BLaER1 (cell line): ENCODE measurements around the gene CCDC171.

Experiments used
- H3K27ac ChIP-seq: shearing (Covaris generic); formaldehyde crosslinking; 2 replicates; pipeline ENCODE4 v1.8.1; 2022
- H3K27me3 ChIP-seq: shearing (Covaris generic); formaldehyde crosslinking; 2 replicates; pipeline ENCODE4 v1.8.1; 2022
- H3K36me3 ChIP-seq: shearing (Covaris generic); formaldehyde crosslinking; 2 replicates; pipeline ENCODE4 v1.8.1; 2022
- H3K4me1 ChIP-seq: shearing (Covaris generic); formaldehyde crosslinking; 2 replicates; pipeline ENCODE4 v1.8.1; 2022
- H3K4me2 ChIP-seq: shearing (Covaris generic); formaldehyde crosslinking; 2 replicates; pipeline ENCODE4 v1.8.1; 2022
- H3K4me3 ChIP-seq: shearing (Covaris generic); formaldehyde crosslinking; 2 replicates; pipeline ENCODE4 v1.8.1; 2022
- H3K9ac ChIP-seq: shearing (Covaris generic); formaldehyde crosslinking; 2 replicates; pipeline ENCODE4 v1.8.1; 2022
- H3K9me3 ChIP-seq: shearing (Covaris generic); formaldehyde crosslinking; 2 replicates; pipeline ENCODE4 v1.8.1; 2022
- H4K20me1 ChIP-seq: shearing (Covaris generic); formaldehyde crosslinking; 2 replicates; pipeline ENCODE4 v1.8.1; 2022
- Cebpa-rat ChIP-seq: shearing (Covaris generic); IDR thresholded peaks from 2 replicates; pipeline ENCODE4 v1.8.1; 2022

Gene CCDC171

GRCh38 chr9:15856591-15856990 lies 303.7 kb downstream of the CCDC171 start:
- H3K4me3 ChIP-seq = no peak overlapping the region
- H3K4me2 ChIP-seq = no peak overlapping the region
- no peak for TF ChIP-seq Cebpa-rat
- H3K27me3 ChIP-seq = no peaks in the 10 kb centered on the region
- no peaks in the 10 kb centered on the region for H3K4me1 ChIP-seq
- no peaks in the 10 kb centered on the region for H3K36me3 ChIP-seq
- H3K9me3 ChIP-seq = no peaks in the 10 kb centered on the region
- no peak overlapping the region for H3K9ac ChIP-seq
- H4K20me1 ChIP-seq = no peaks in the 10 kb centered on the region
- H3K27ac ChIP-seq = no peak overlapping the region

- H3K4me3 ChIP-seq = no peak overlapping the region
- H3K27ac ChIP-seq = no peak overlapping the region
- H4K20me1 ChIP-seq = no peaks in the 10 kb centered on the region
- H3K4me2 ChIP-seq = no peak overlapping the region
- no peak for TF ChIP-seq Cebpa-rat
- H3K9ac ChIP-seq = no peak overlapping the region
- H3K4me1 ChIP-seq = no peaks in the 10 kb centered on the region
- H3K27me3 ChIP-seq = no peaks in the 10 kb centered on the region
- H3K9me3 ChIP-seq = 0 out of 2 replicates have a peak, but pooled peaks cover 6% of the 10 kb centered on the region
- no peaks in the 10 kb centered on the region for H3K36me3 ChIP-seq
Observed at GRCh38 chr9:15867334-15867733, 314.5 kb downstream of the CCDC171 start.

- Histone ChIP-seq H3K36me3 (no peaks in the 10 kb centered on the region), H3K9me3 (0 out of 2 replicates have a peak, but pooled peaks cover 2% of the 10 kb centered on the region), H3K27ac (no peak overlapping the region), H3K9ac (no peak overlapping the region), H3K4me2 (no peak overlapping the region), H3K4me3 (no peak overlapping the region), H3K4me1 (no peaks in the 10 kb centered on the region), H3K27me3 (no peaks in the 10 kb centered on the region), H4K20me1 (no peaks in the 10 kb centered on the region)
- TF ChIP-seq Cebpa-rat = no peak
Observed at GRCh38 chr9:15867988-15868387, 315.1 kb downstream of the CCDC171 start.

- Histone ChIP-seq H3K9me3 (no peaks in the 10 kb centered on the region), H4K20me1 (no peaks in the 10 kb centered on the region), H3K4me1 (no peaks in the 10 kb centered on the region), H3K9ac (no peak overlapping the region), H3K4me3 (no peak overlapping the region), H3K27me3 (no peaks in the 10 kb centered on the region), H3K27ac (no peak overlapping the region), H3K36me3 (no peaks in the 10 kb centered on the region), H3K4me2 (no peak overlapping the region)
- TF ChIP-seq Cebpa-rat = no peak
Observed at GRCh38 chr9:15873573-15874177, 320.8 kb downstream of the CCDC171 start.

- Histone ChIP-seq H3K4me3 (no peak overlapping the region), H3K9me3 (no peaks in the 10 kb centered on the region), H3K4me2 (no peak overlapping the region), H3K27me3 (no peaks in the 10 kb centered on the region), H3K36me3 (no peaks in the 10 kb centered on the region), H4K20me1 (no peaks in the 10 kb centered on the region), H3K27ac (no peak overlapping the region), H3K4me1 (no peaks in the 10 kb centered on the region), H3K9ac (no peak overlapping the region)
- TF ChIP-seq Cebpa-rat = no peak
Observed at GRCh38 chr9:15882328-15882727, 329.5 kb downstream of the CCDC171 start.

GRCh38 chr9:15882883-15883282 lies 330.0 kb downstream of the CCDC171 start:
- Histone ChIP-seq H3K9ac (no peak overlapping the region), H3K4me2 (no peak overlapping the region), H3K4me1 (no peaks in the 10 kb centered on the region), H3K27ac (no peak overlapping the region), H4K20me1 (no peaks in the 10 kb centered on the region), H3K4me3 (no peak overlapping the region), H3K9me3 (no peaks in the 10 kb centered on the region), H3K27me3 (no peaks in the 10 kb centered on the region), H3K36me3 (no peaks in the 10 kb centered on the region)
- no peak for TF ChIP-seq Cebpa-rat

- TF ChIP-seq Cebpa-rat = no peak
- no peaks in the 10 kb centered on the region for H3K4me1 ChIP-seq
- no peaks in the 10 kb centered on the region for H3K27me3 ChIP-seq
- no peaks in the 10 kb centered on the region for H3K36me3 ChIP-seq
- H3K9ac ChIP-seq = no peak overlapping the region
- no peak overlapping the region for H3K4me3 ChIP-seq
- no peak overlapping the region for H3K27ac ChIP-seq
- no peak overlapping the region for H3K4me2 ChIP-seq
- no peaks in the 10 kb centered on the region for H3K9me3 ChIP-seq
- H4K20me1 ChIP-seq = no peaks in the 10 kb centered on the region
Observed at GRCh38 chr9:15885464-15885863, 332.6 kb downstream of the CCDC171 start.

GRCh38 chr9:15889555-15889954 lies 336.7 kb downstream of the CCDC171 start:
- TF ChIP-seq Cebpa-rat = no peak
- Histone ChIP-seq H3K36me3 (no peaks in the 10 kb centered on the region), H3K27ac (no peak overlapping the region), H3K27me3 (no peaks in the 10 kb centered on the region), H3K9ac (no peak overlapping the region), H3K4me3 (no peak overlapping the region), H4K20me1 (no peaks in the 10 kb centered on the region), H3K9me3 (0 out of 2 replicates have a peak, but pooled peaks cover 4% of the 10 kb centered on the region), H3K4me1 (no peaks in the 10 kb centered on the region), H3K4me2 (no peak overlapping the region)

GRCh38 chr9:15901572-15901971 lies 348.7 kb downstream of the CCDC171 start:
- no peaks in the 10 kb centered on the region for H3K4me1 ChIP-seq
- H3K4me3 ChIP-seq = no peak overlapping the region
- no peaks in the 10 kb centered on the region for H3K27me3 ChIP-seq
- H3K9me3 ChIP-seq = no peaks in the 10 kb centered on the region; the same call in 1 of the 2 replicates
- H3K9ac ChIP-seq = no peak overlapping the region
- no peak for TF ChIP-seq Cebpa-rat
- H3K27ac ChIP-seq = no peak overlapping the region
- no peak overlapping the region for H3K4me2 ChIP-seq
- H3K36me3 ChIP-seq = no peaks in the 10 kb centered on the region
- no peaks in the 10 kb centered on the region for H4K20me1 ChIP-seq

GRCh38 chr9:15909297-15909696 lies 356.5 kb downstream of the CCDC171 start:
- TF ChIP-seq Cebpa-rat = no peak
- no peaks in the 10 kb centered on the region for H3K4me1 ChIP-seq
- H3K36me3 ChIP-seq = no peaks in the 10 kb centered on the region
- no peaks in the 10 kb centered on the region for H4K20me1 ChIP-seq
- H3K9ac ChIP-seq = no peak overlapping the region
- H3K27me3 ChIP-seq = no peaks in the 10 kb centered on the region
- H3K4me2 ChIP-seq = no peak overlapping the region
- no peaks in the 10 kb centered on the region; the same call in 1 of the 2 replicates for H3K9me3 ChIP-seq
- H3K27ac ChIP-seq = no peak overlapping the region
- H3K4me3 ChIP-seq = no peak overlapping the region

- no peaks in the 10 kb centered on the region for H3K4me1 ChIP-seq
- no peaks in the 10 kb centered on the region for H4K20me1 ChIP-seq
- H3K9ac ChIP-seq = no peak overlapping the region
- H3K27ac ChIP-seq = no peak overlapping the region
- TF ChIP-seq Cebpa-rat = no peak
- H3K9me3 ChIP-seq = peaks cover 10% of the 10 kb centered on the region
- no peak overlapping the region for H3K4me3 ChIP-seq
- H3K4me2 ChIP-seq = no peak overlapping the region
- H3K27me3 ChIP-seq = no peaks in the 10 kb centered on the region
- H3K36me3 ChIP-seq = no peaks in the 10 kb centered on the region
Observed at GRCh38 chr9:15915711-15916110, 362.9 kb downstream of the CCDC171 start.
